HepG2 (cell line): ENCODE measurements around the gene TMEM238. TPM values are rescaled to one million over a fixed set of nuclear protein-coding genes. Genes with fewer than 3 reads are reported as not detected.

ENCODE experiments used
- ATAC-seq: fragments of 200-7000 bp; cut with Tn5 transposase; 3 replicates; pipeline ENCODE4 v1.9.1; 2020; ENCODE audit warnings: mild to moderate bottlenecking, moderate library complexity
- BruUV-seq: library from RNA; stranded (reverse); fragments of 400-500 nt; replicated peaks from 2 replicates; lab custom pipeline; 2021; lab: Mats Ljungman, UMichigan
- CTCF ChIA-PET: fragments of 300-600 bp; formaldehyde crosslinking; extraction: SDS; loops from one replicate; lab custom pipeline; 2021; ENCODE audit warnings: low total read pairs, inconsistent platforms, low intra/inter-chr PET ratio; lab: Yijun Ruan, JAX
- POLR2A ChIA-PET: fragments of 350-600 bp; sonication (Branson Sonifier 250); formaldehyde crosslinking; loops from one replicate; lab custom pipeline; 2020; ENCODE audit warnings: antibody characterized with exemption, inconsistent platforms; lab: Yijun Ruan, JAX
- DNase-seq: peaks from one replicate; pipeline ENCODE4 v3.0.0-alpha.2; 2015; ENCODE audit warnings: low spot score
- FAIRE-seq: peaks from 3 replicates; lab custom pipeline; 2011; peaks lifted over from hg19 to GRCh38; lab: Jason Lieb, UNC
- H2AFZ ChIP-seq: one replicate; pipeline ENCODE4 v1.6.1; 2011; ENCODE audit warnings: low read length, inconsistent platforms
- H3K27ac ChIP-seq: fragments of 300-600 bp; 3 replicates; pipeline ENCODE4 v1.8.0; 2011; ENCODE audit warnings: mixed run types, mild to moderate bottlenecking, mixed read lengths, low read length, inconsistent platforms; ENCODE audit not compliant: insufficient read depth; ENCODE audit errors: extremely low read length
- H3K27me3 ChIP-seq, 2 experiments: fragments of 200-600 bp in 1 of 2; 2 replicates in 1 of 2; 3 replicates in 1 of 2; pipeline versions ENCODE4 v1.6.0 to v1.8.0; 2011; ENCODE audit warnings: low read length in 2 of 2, mild to moderate bottlenecking in 2 of 2, moderate library complexity in 2 of 2, inconsistent platforms in 1 of 2; ENCODE audit not compliant: insufficient read depth in 2 of 2, control insufficient read depth in 1 of 2
- H3K36me3 ChIP-seq, 2 experiments: fragments of 200-600 bp in 1 of 2; replicated peaks in 1 of 2; 2 replicates in 1 of 2; 3 replicates in 1 of 2; pipeline versions ENCODE4 v1.5.1 to v1.8.0; 2011; ENCODE audit warnings: low read length in 2 of 2, inconsistent platforms in 1 of 2; ENCODE audit not compliant: insufficient read depth in 2 of 2, control insufficient read depth in 1 of 2
- H3K4me1 ChIP-seq: 2 replicates; pipeline ENCODE4 v1.5.1; 2012; ENCODE audit warnings: low read length, inconsistent platforms; ENCODE audit not compliant: insufficient read depth
- H3K4me2 ChIP-seq: 2 replicates; pipeline ENCODE4 v1.6.0; 2011; ENCODE audit warnings: low read depth, low read length, inconsistent platforms
- H3K4me3 ChIP-seq, 3 experiments: fragments of 200-600 bp in 1 of 3; sonication (generic), shearing (Covaris generic) in 1 of 3; replicated peaks in 1 of 3; 2 replicates each; pipeline ENCODE4 v1.5.1; 2011 to 2016; ENCODE audit warnings: low read length in 3 of 3, inconsistent platforms in 2 of 3, low read depth in 2 of 3, mild to moderate bottlenecking in 2 of 3, control low read depth in 1 of 3, mixed read lengths in 1 of 3; ENCODE audit not compliant: insufficient read depth in 1 of 3
- H3K79me2 ChIP-seq: one replicate; pipeline ENCODE4 v1.6.1; 2011; ENCODE audit warnings: low read length, inconsistent platforms; ENCODE audit not compliant: insufficient read depth
- H3K9ac ChIP-seq: 2 replicates; pipeline ENCODE4 v1.6.0; 2011; ENCODE audit warnings: mild to moderate bottlenecking, low read depth, low read length, inconsistent platforms; ENCODE audit not compliant: insufficient read depth
- H3K9me3 ChIP-seq: 2 replicates; pipeline ENCODE4 v1.5.1; 2012; ENCODE audit warnings: mild to moderate bottlenecking, low read length
- H4K20me1 ChIP-seq: 2 replicates; pipeline ENCODE4 v1.6.0; 2011; ENCODE audit warnings: inconsistent platforms, mild to moderate bottlenecking, low read length, moderate library complexity; ENCODE audit not compliant: insufficient read depth
- ATF7 ChIP-seq, 2 experiments: fragments of 450-650 bp in 1 of 2; sonication (generic) in 1 of 2; formaldehyde crosslinking in 1 of 2; IDR thresholded peaks; 2 replicates each; pipeline versions ENCODE4 v1.4.0 to v1.6.1; 2016 to 2020; ENCODE audit warnings: antibody characterized with exemption in 1 of 2, mild to moderate bottlenecking in 1 of 2, missing genetic modification reagents in 1 of 2
- CREB1 ChIP-seq, 2 experiments: fragments of 450-650 bp in 1 of 2; IDR thresholded peaks; 2 replicates each; pipeline ENCODE4 v1.6.1; 2016 to 2017; ENCODE audit warnings: control low read depth in 1 of 2, mild to moderate bottlenecking in 1 of 2, missing compliant biosample characterization in 1 of 2, missing genetic modification characterization in 1 of 2
- DZIP1 ChIP-seq: sonication (generic); formaldehyde crosslinking; IDR thresholded peaks from 2 replicates; pipeline ENCODE4 v1.5.0; 2020; ENCODE audit warnings: mild to moderate bottlenecking, missing genetic modification reagents
- E2F5 ChIP-seq: sonication (generic); formaldehyde crosslinking; conservative IDR thresholded peaks from 2 replicates; pipeline ENCODE4 v1.4.0; 2020; ENCODE audit warnings: missing genetic modification reagents
- FOSL2 ChIP-seq: sonication (generic); formaldehyde crosslinking; IDR thresholded peaks from 2 replicates; pipeline ENCODE4 v1.4.0; 2020; ENCODE audit warnings: missing genetic modification reagents
- FOXP1 ChIP-seq, 2 experiments: fragments of 450-650 bp in 1 of 2; IDR thresholded peaks; 2 replicates each; pipeline ENCODE4 v1.6.1; 2017 to 2018; ENCODE audit warnings: antibody characterized with exemption in 1 of 2
- HINFP ChIP-seq: sonication (generic); formaldehyde crosslinking; IDR thresholded peaks from 2 replicates; pipeline ENCODE4 v1.4.0; 2020; ENCODE audit warnings: low read depth, mild to moderate bottlenecking, missing genetic modification reagents
- KAT2B ChIP-seq: fragments of 150-350 bp; IDR thresholded peaks from 2 replicates; pipeline ENCODE4 v1.6.1; 2014; ENCODE audit warnings: low read depth, low read length, borderline replicate concordance
- MATR3 ChIP-seq: sonication (generic); formaldehyde crosslinking; IDR thresholded peaks from 2 replicates; pipeline ENCODE4 v1.4.0; 2020; ENCODE audit warnings: missing genetic modification reagents
- MBNL3 ChIP-seq: fragments of 250-450 bp; sonication (Bioruptor Pico); conservative IDR thresholded peaks from 2 replicates; pipeline ENCODE4 v1.8.0; 2022; ENCODE audit warnings: mild to moderate bottlenecking, inconsistent platforms
- MTA1 ChIP-seq: sonication (generic); formaldehyde crosslinking; IDR thresholded peaks from 2 replicates; pipeline ENCODE4 v1.4.0; 2020; ENCODE audit warnings: missing genetic modification reagents, mild to moderate bottlenecking, borderline replicate concordance
- SIN3B ChIP-seq: fragments of 150-350 bp; IDR thresholded peaks from 2 replicates; pipeline ENCODE4 v1.6.1; 2014; ENCODE audit warnings: low read length
- TGIF2 ChIP-seq: IDR thresholded peaks from 2 replicates; pipeline ENCODE4 v1.6.1; 2016; ENCODE audit warnings: control low read depth, missing compliant biosample characterization
- ZEB1 ChIP-seq: IDR thresholded peaks from 2 replicates; pipeline ENCODE4 v1.6.1; 2012; ENCODE audit warnings: mild to moderate bottlenecking, low read depth, inconsistent platforms; ENCODE audit not compliant: insufficient replicate concordance
- ZNF468 ChIP-seq: sonication (generic); formaldehyde crosslinking; IDR thresholded peaks from 2 replicates; pipeline ENCODE4 v1.8.0; 2022; ENCODE audit warnings: mild to moderate bottlenecking, moderate library complexity, missing genetic modification reagents
- ZNF501 ChIP-seq: sonication (generic); formaldehyde crosslinking; IDR thresholded peaks from 2 replicates; pipeline ENCODE4 v1.5.1; 2020; ENCODE audit warnings: mild to moderate bottlenecking, moderate library complexity, missing genetic modification reagents
- ZNF788 ChIP-seq: sonication (generic); formaldehyde crosslinking; IDR thresholded peaks from 2 replicates; pipeline ENCODE4 v1.5.0; 2020; ENCODE audit warnings: mild to moderate bottlenecking, missing genetic modification reagents, borderline replicate concordance
- WGBS: methylation state at CpG from one replicate; pipeline ENCODE4 v1.1.6; 2017; ENCODE audit warnings: low lambda C conversion rate; 5-methylcytosine and 5-hydroxymethylcytosine counted together
- in situ Hi-C: cut with HindIII; loops from 2 replicates; pipeline ENCODE4 v1.10.0; 2017; ENCODE audit warnings: low pct_unique_long_range_greater_than_20kb; ENCODE audit not compliant: extremely low pct_ligation_motif_present
- intact Hi-C: fragments of 100-400 bp; cut with micrococcal nuclease; formaldehyde crosslinking; loops from one replicate; pipeline ENCODE4 v1.10.0; 2022; ENCODE audit not compliant: unreplicated experiment
- polyA plus RNA-seq, 8 experiments: library from polyadenylated mRNA; depleted of rRNA in 3 of 8; stranded (reverse) in 7 of 8; unstranded in 1 of 8; fragments of >200 nt; fragmentation: Illumina TruSeq in 4 of 8; extraction: Trizol in 4 of 8; gene quantifications; 2 replicates each; pipeline versions ENCODE4 v1.2.1 to v1.2.3, GENCODE V29; 2011 to 2016; ENCODE audit warnings: low read depth in 4 of 8, missing spikeins in 1 of 8, mixed read lengths in 1 of 8; ENCODE audit not compliant: insufficient read depth in 1 of 8
- total RNA-seq, 5 experiments: library from RNA; depleted of rRNA; stranded (reverse); fragments of >200 nt; fragmentation: Illumina TruSeq; extraction: Trizol; gene quantifications; 2 replicates each; pipeline ENCODE4 v1.2.3, GENCODE V29; 2016; ENCODE audit warnings: low read depth in 1 of 5

Gene TMEM238
- total and polyA plus RNA-seq, 2 of the 13 experiments (the other 11 are each of a cell fraction or from before 2014, with no cell fraction given), result not detected

- no peak for ATAC-seq
- Histone ChIP-seq H3K9ac (no peak overlapping the region), H3K4me2 (no peak overlapping the region), H4K20me1 (no peaks in the 10 kb centered on the region), H3K9me3 (no peaks in the 10 kb centered on the region), H3K4me1 (no peaks in the 10 kb centered on the region), H3K79me2 (no peaks in the 10 kb centered on the region), H3K27me3 (peaks cover 0 to 26% of the 10 kb centered on the region in 2 experiments; a peak in 1 of 5 replicates), H3K36me3 (no peaks in the 10 kb centered on the region), H2AFZ (no peak overlapping the region), H3K27ac (no peak overlapping the region), H3K4me3 (no peak overlapping the region)
- no peak for TF ChIP-seq HINFP (CRISPR knock-in tag)
- peak; percentile 63; the same call in 1 of the 2 replicates for TF ChIP-seq ATF7 (IDR thresholded peaks at IDR 0.05)
- no peak for TF ChIP-seq ATF7 (CRISPR knock-in tag; IDR thresholded peaks at IDR 0.05)
- TF ChIP-seq CREB1 (IDR thresholded peaks at IDR 0.05), result 0 out of 2 replicates have a peak, but pooled peaks have one; percentile 6
- no peak for TF ChIP-seq CREB1 (CRISPR knock-in tag; IDR thresholded peaks at IDR 0.05)
- no peak for TF ChIP-seq MTA1 (CRISPR knock-in tag)
- TF ChIP-seq FOSL2 (CRISPR knock-in tag), result no peak
- TF ChIP-seq ZNF501 (CRISPR knock-in tag), result no peak
- no peak for TF ChIP-seq DZIP1 (CRISPR knock-in tag)
- TF ChIP-seq E2F5 (CRISPR knock-in tag), result no peak
- no peak for TF ChIP-seq TGIF2 (CRISPR knock-in tag)
- peak; percentile 64 for TF ChIP-seq FOXP1 (IDR thresholded peaks at IDR 0.05)
- no peak for TF ChIP-seq FOXP1 (CRISPR knock-in tag; IDR thresholded peaks at IDR 0.05)
- no peak for TF ChIP-seq ZNF788 (CRISPR knock-in tag)
- TF ChIP-seq MBNL3, result no peak
- TF ChIP-seq ZEB1, result no peak
- TF ChIP-seq MATR3 (CRISPR knock-in tag), result no peak
- no peak for TF ChIP-seq SIN3B
- no peak for TF ChIP-seq ZNF468 (CRISPR knock-in tag)
- TF ChIP-seq KAT2B, result no peak
- WGBS, result 24% methylated on average over 13 of the region's 13 CpGs
- ChIA-PET POLR2A (no interaction called here), CTCF (no interaction called here)
- BruUV-seq, result no TSS peak
- FAIRE-seq, result no peak
- DNase-seq, result no peak
- intact Hi-C loops, result no loop called here
- in situ Hi-C loops, result no loop called here
Observed at GRCh38 chr19:55423225-55424005, 39.3 kb upstream of the TMEM238 start.
